ENCODE data around the gene NUF2. TPM values are rescaled to one million over a fixed set of nuclear protein-coding genes. Genes with fewer than 3 reads are reported as not detected.
"Not testable (repeated sequence)": the region's sequence is repeated elsewhere in the genome, so short reads cannot be mapped to it uniquely, and the experiment has no call there.

Gene NUF2
- total RNA-seq, result 1.1 and 1.2 TPM in 2 replicates

- Mint-ChIP-seq H3K4me3 (peak within 1 kb of the TSS; percentile 94), H3K4me1 (peaks cover 24% of the 10 kb centered on the region), H3K9me3 (no peaks in the 10 kb centered on the region), H3K27ac (peak within 1 kb of the TSS; percentile 91), H3K27me3 (no peaks in the 10 kb centered on the region), H3K36me3 (ENCODE audit: low read depth) (peaks cover 7% of the 10 kb centered on the region)
- ATAC-seq (ENCODE audit: low read depth), result peak; percentile 98
- ChIA-PET CTCF (no interaction called here), POLR2A (interaction anchor here (0.6 kb wide), 1 partner anchor 43 kb away, joined by 3 read pairs; no protein-coding TSS in a partner anchor)
- TF ChIP-seq, protein P1, sequence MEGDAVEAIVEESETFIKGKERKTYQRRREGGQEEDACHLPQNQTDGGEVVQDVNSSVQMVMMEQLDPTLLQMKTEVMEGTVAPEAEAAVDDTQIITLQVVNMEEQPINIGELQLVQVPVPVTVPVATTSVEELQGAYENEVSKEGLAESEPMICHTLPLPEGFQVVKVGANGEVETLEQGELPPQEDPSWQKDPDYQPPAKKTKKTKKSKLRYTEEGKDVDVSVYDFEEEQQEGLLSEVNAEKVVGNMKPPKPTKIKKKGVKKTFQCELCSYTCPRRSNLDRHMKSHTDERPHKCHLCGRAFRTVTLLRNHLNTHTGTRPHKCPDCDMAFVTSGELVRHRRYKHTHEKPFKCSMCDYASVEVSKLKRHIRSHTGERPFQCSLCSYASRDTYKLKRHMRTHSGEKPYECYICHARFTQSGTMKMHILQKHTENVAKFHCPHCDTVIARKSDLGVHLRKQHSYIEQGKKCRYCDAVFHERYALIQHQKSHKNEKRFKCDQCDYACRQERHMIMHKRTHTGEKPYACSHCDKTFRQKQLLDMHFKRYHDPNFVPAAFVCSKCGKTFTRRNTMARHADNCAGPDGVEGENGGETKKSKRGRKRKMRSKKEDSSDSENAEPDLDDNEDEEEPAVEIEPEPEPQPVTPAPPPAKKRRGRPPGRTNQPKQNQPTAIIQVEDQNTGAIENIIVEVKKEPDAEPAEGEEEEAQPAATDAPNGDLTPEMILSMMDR (IDR thresholded peaks at IDR 0.05), result no peak
- intact Hi-C loops (cut with micrococcal nuclease), result loop anchor here (5.0 kb wide), 2 partner anchors 759 to 824 kb away; partner anchors contain the start of genes UAP1 and UHMK1
- peak; percentile 92 for DNase-seq
Observed at GRCh38 chr1:163321311-163322305, at the start of gene NUF2. Gene NUF2 (plus strand): TSS chr1:163321954. CDS start chr1:163326052, 4,098 bp downstream.

DNA sequence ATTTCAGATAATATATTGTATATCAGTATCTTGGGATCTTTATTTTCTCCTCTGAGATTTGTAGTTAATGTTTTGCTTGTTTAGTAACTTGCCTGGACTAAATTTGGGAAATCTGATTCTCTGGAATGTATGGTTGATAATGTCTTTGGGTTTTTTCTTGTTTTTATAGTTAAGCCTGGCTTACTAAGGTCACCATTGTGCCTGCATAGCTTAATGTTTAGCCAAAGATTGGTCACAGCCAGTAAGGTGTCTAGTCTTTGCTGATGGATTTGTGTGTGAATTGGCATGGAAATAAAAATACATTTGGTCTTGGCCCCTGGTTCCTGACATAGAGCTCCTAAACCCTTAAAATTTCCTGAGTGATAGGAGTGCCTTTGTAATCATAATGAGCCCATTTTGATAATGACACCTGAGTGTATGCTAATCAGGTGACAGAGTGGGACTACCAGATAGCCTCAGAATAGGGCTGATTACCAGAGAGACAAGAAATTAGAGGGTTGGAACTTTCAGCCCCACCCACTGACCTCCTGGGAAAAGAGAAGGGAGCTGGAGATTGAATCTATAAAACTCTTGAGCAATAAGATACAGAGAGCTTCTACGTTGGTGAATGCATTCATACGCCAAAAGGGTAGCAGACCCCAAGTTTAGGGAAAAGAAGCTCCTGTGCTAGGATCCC is 47.9 kb upstream of the NUF2 start:
- intact Hi-C loops (cut with micrococcal nuclease), result no loop called here
- TF ChIP-seq, protein P1 (IDR thresholded peaks at IDR 0.05), result no peak
- peaks cover 24% of the 10 kb centered on the region for H3K36me3 Mint-ChIP-seq (ENCODE audit: low read depth)
- no peaks in the 10 kb centered on the region for H3K4me1 Mint-ChIP-seq
- CTCF ChIA-PET, result no interaction called here
- POLR2A ChIA-PET, result no interaction called here
- H3K4me3 Mint-ChIP-seq, result no peak overlapping the region
- ATAC-seq (ENCODE audit: low read depth) (no peak), DNase-seq (no peak)
- no peaks in the 10 kb centered on the region for H3K27me3 Mint-ChIP-seq
- peaks cover 11% of the 10 kb centered on the region for H3K9me3 Mint-ChIP-seq
- H3K27ac Mint-ChIP-seq, result no peak overlapping the region

- ATAC-seq (ENCODE audit: low read depth), result no peak
- POLR2A ChIA-PET, result no interaction called here
- intact Hi-C loops (cut with micrococcal nuclease), result no loop called here
- CTCF ChIA-PET, result no interaction called here
- Mint-ChIP-seq H3K27ac (no peak overlapping the region), H3K9me3 (peaks cover 14% of the 10 kb centered on the region), H3K4me3 (no peak overlapping the region), H3K36me3 (ENCODE audit: low read depth) (peaks cover 36% of the 10 kb centered on the region), H3K4me1 (no peaks in the 10 kb centered on the region), H3K27me3 (no peaks in the 10 kb centered on the region)
- TF ChIP-seq, protein P1 (IDR thresholded peaks at IDR 0.05), result no peak
- no peak for DNase-seq
Observed at GRCh38 chr1:163275222-163275621, 46.5 kb upstream of the NUF2 start.

GRCh38 chr1:163278602-163279001 is 43.2 kb upstream of the NUF2 start:
- TF ChIP-seq, protein P1 (IDR thresholded peaks at IDR 0.05), result no peak
- Mint-ChIP-seq H3K36me3 (ENCODE audit: low read depth) (peaks cover 47% of the 10 kb centered on the region), H3K27ac (no peak overlapping the region), H3K27me3 (no peaks in the 10 kb centered on the region), H3K4me1 (no peaks in the 10 kb centered on the region), H3K4me3 (no peak overlapping the region), H3K9me3 (peaks cover 24% of the 10 kb centered on the region)
- intact Hi-C loops (cut with micrococcal nuclease), result no loop called here
- ATAC-seq (ENCODE audit: low read depth) (no peak), DNase-seq (no peak)
- ChIA-PET CTCF (no interaction called here), POLR2A (no interaction called here)

GRCh38 chr1:163284867-163285266 is 36.9 kb upstream of the NUF2 start:
- H3K4me3 Mint-ChIP-seq; POLR2A ChIA-PET; intact Hi-C loops (cut with micrococcal nuclease); ATAC-seq (ENCODE audit: low read depth); H3K27ac Mint-ChIP-seq; DNase-seq; H3K4me1 Mint-ChIP-seq; CTCF ChIA-PET; H3K27me3 Mint-ChIP-seq: not testable (repeated sequence)
- Mint-ChIP-seq H3K36me3 (ENCODE audit: low read depth) (peaks cover 13% of the 10 kb centered on the region), H3K9me3 (peaks cover 11% of the 10 kb centered on the region)

Data from activated B cell treated with CpG ODN at 0.5 μM for 24 hours (primary cell).